C1 segment of cervical spinal cord (tissue), 14 donors: ENCODE measurements around the gene GFM2.
A peak's percentile ranks its signal among the peaks of the same experiment; 100 is the strongest.
"Not testable (repeated sequence)": the region's sequence is repeated elsewhere in the genome, so short reads cannot be mapped to it uniquely, and the experiment has no call there.

Experiments used
- DNase-seq, 14 donors: peaks; one replicate each; lab custom pipeline; 2025; lab: John Stamatoyannopoulos, UW

Gene GFM2, protein sequence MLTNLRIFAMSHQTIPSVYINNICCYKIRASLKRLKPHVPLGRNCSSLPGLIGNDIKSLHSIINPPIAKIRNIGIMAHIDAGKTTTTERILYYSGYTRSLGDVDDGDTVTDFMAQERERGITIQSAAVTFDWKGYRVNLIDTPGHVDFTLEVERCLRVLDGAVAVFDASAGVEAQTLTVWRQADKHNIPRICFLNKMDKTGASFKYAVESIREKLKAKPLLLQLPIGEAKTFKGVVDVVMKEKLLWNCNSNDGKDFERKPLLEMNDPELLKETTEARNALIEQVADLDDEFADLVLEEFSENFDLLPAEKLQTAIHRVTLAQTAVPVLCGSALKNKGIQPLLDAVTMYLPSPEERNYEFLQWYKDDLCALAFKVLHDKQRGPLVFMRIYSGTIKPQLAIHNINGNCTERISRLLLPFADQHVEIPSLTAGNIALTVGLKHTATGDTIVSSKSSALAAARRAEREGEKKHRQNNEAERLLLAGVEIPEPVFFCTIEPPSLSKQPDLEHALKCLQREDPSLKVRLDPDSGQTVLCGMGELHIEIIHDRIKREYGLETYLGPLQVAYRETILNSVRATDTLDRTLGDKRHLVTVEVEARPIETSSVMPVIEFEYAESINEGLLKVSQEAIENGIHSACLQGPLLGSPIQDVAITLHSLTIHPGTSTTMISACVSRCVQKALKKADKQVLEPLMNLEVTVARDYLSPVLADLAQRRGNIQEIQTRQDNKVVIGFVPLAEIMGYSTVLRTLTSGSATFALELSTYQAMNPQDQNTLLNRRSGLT

GRCh38 chr5:74766849-74767578 lies at the start of gene GFM2, which contains the start of gene NSA2:
Gene GFM2, minus strand, starts transcription at chr5:74767117. Its CDS starts 3,375 bp downstream, at chr5:74763742.
Gene NSA2, plus strand, starts transcription at chr5:74767249. Its CDS starts 112 bp downstream, at chr5:74767361.
- DNase-seq = peak; percentile 40 to 97 (median 91)

DNA sequence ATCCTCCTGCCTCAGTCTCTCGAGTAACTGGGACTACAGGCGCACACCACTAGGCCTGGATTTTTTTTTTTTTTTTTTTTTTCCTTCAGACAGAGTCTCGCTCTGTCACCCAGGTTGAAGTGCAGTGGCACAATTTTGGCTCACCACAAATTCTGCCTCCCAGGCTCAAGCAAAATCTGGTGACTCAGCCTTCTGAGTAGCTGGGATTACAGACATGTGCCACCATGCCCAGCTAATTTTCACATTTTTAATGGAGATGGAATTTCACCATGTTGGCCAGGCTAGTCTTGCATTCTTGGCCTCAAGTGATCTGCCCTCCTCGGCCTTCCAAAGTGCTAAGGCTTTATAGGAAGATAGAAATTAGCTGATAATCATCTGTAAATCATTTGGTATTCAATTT lies 44.0 kb upstream of the GFM2 start:
- no peak for DNase-seq

- DNase-seq = no peak
Observed at GRCh38 chr5:74801941-74802340, 35.0 kb upstream of the GFM2 start.

DNA sequence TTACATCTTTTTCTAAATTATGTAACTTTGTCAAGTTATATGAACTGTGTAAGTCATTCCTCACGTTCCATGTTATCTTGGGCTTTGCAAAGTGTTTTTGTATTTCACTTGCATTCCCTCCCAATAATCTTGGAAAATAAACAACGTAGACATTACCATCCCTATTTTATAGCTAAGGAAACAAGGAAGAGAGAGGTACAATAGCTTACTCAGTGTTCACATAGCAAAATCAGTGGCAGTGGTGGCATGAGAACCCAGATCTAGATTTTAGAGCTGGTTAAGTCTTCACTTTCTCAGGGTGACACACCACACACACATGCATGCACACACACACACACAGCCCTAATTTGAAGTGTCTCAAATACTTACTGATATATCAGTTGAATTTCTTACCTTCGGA lies 34.3 kb upstream of the GFM2 start:
- DNase-seq = no peak

GRCh38 chr5:74798977-74799911 lies 32.3 kb upstream of the GFM2 start:
- DNase-seq = peak in 9 of 14 donors; percentile 11 to 68 (median 38)

GRCh38 chr5:74791669-74792068 lies 24.8 kb upstream of the GFM2 start:
- DNase-seq = not testable (repeated sequence)

DNA sequence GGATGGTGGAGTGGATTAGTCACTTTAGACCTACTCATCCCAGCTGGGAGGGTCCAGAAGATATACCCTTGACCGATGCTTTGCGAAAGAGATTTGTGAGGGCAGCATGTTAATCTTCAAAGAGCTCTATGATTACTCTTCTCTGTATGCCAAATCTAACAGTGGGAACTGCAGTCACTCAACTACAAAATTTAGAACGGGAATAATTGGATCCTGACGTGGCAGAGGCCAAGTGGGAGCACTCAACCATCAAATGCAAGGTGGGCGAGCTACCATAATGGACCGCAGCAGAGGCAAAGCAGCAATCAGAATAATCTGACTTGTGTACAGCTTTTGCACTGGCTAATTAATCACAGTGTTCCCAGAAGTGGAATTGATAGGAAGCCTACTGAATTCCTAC lies 20.5 kb upstream of the GFM2 start:
- DNase-seq = no peak

- DNase-seq = no peak
Observed at GRCh38 chr5:74786851-74787250, 19.9 kb upstream of the GFM2 start.

- DNase-seq = no peak
Observed at GRCh38 chr5:74778609-74779008, 11.7 kb upstream of the GFM2 start.

- DNase-seq = no peak
Observed at GRCh38 chr5:74772359-74772758, 5.4 kb upstream of the GFM2 start.

- DNase-seq = peak in 1 of 14 donors; percentile 29
Observed at GRCh38 chr5:74767579-74767913, 629 bp upstream of the GFM2 start.

DNA sequence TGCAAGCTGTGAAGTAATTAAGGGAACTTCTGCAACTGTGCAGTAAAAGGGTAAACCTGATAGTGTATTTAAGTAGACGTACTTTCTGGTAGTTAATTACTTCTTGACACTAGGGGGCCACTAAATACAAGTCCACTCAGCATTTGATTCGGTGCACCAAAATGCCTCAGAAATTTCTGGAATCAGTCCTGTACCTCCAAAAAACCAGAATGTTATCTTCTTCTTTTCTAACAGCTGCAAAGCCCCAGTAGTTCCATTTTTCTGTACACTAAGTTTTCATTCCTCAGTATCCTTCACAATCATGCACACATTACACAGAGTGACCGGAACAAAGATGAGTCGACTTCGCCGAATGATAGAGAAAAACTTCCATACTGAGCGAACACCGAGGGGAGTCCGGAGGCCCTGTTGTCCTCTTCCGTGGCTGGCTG lies 484 bp downstream of the GFM2 start:
- peak in 2 of 14 donors; percentile 30 to 46 for DNase-seq

- no peak for DNase-seq
Observed at GRCh38 chr5:74765929-74766328, 988 bp downstream of the GFM2 start.

DNA sequence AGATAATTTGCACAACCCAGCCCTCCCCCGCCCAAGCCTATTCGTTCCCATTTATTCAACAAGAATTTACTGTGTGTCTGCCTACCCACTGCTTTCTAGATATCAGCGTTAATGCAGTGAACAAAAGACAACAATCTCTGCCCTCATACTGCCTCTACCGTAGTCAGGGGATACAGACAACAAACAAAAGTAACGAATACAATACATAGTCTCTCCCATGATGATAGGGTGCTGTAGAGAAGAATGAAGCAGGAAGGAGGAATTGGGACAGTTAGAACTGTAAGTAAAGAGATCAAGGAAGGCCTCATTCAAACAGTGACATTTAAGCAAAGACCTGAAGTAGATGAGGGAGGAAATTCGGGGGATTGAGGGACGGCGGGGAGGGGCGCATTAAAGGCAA lies 1.7 kb downstream of the GFM2 start:
- DNase-seq = no peak

- DNase-seq = no peak
Observed at GRCh38 chr5:74763504-74763903, 3.4 kb downstream of the GFM2 start.

GRCh38 chr5:74762599-74762998 lies 4.3 kb downstream of the GFM2 start:
- DNase-seq = no peak

DNA sequence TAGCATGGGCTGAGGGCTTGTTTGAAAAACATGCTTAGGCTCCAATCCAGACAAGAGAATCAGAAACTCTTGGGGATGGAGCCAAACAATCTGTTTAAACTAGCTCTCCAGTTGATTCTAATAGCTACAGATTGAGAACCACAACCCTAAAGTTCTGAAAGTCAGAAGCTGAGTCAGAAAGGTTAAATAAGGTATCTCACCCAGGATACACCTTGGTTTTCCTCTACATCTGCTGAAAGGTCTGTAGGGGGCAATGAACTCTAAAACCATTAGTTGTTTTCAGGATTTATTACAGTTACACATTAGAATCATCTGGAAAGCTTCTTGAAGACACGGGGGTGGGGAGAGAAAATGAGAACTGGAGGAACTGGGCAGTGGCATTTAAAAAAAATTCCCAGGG lies 5.7 kb downstream of the GFM2 start:
- DNase-seq = no peak

DNA sequence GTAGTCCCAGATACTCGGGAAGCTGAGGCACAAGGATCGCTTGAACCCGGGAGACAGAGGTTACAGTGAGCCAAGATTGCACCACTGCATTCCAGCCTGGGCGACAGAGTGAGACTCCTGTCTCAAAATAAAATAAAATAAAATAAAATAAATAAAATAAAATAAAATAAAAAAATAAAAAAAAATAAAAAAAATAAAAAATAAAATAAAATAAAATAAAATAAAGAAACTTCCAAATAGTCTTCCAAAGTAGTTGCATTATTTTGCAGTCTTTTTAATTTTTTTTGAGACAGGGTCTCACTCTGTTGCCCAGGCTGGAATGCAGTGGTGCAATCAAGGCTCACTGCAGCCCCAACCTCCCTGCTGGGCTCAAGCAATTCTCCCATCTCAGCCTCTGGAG lies 18.2 kb downstream of the GFM2 start:
- DNase-seq = not testable (repeated sequence)

DNA sequence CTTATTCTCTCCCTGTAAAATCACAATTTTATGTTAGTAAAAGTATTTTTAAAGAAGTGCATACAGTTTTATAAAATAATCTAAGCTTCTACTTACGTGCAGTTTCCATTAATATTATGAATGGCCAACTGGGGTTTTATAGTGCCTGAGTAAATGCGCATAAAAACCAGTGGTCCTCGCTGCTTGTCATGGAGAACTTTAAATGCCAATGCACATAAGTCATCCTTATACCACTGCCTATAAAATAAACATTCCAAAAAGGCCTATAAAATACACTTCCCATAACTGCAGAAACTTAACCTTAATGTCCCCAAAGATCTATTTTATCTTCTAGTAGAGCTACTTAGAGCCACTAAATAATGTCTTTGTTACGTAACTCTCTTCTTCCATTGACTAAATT lies 28.5 kb downstream of the GFM2 start:
- DNase-seq = no peak

DNA sequence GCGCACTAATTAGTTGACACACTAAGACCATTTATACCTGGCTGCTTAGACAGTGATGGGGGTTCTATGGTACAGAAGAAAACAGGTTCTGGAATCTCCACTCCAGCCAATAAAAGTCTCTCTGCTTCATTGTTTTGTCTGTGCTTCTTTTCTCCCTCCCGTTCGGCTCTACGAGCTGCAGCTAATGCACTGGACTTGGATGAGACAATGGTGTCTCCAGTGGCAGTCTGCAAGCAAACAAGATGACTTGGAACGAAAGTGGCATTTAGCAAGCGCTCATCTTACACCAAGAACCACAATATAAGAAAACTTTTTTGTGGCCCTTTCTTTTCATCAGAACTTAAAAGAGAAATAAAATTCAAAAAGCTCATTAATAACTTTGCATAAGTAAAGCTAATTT lies 30.2 kb downstream of the GFM2 start:
- DNase-seq = peak in 6 of 14 donors; percentile 0 to 13 (median 1)

DNA sequence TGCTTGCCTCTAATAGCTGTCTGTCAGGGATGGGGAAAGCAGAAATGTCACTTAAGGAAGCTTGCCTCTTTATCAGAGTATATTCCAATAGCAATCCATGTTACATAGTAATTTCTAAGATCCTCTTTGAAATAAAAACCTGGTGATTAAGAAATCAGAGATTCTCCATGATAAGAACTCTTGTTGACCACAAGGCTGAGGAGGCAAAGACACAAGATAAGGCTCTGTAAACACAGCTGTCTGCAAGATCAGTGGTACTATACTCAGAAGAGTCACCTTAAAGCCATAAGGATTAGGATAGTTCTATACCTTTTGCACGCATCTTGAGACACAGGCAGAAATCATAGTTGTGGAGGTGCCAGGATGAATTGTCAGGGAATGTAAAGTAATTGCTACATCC lies 41.6 kb downstream of the GFM2 start:
- DNase-seq = no peak
